Fibroblast of villous mesenchyme (primary cell): ENCODE measurements around the gene ECI1. TPM values are rescaled to one million over a fixed set of nuclear protein-coding genes. Genes with fewer than 3 reads are reported as not detected.

Experiments
- DNase-seq: peaks from one replicate; pipeline ENCODE4 v3.0.0-alpha.2; 2010; ENCODE audit warnings: low read depth
- H3K4me3 ChIP-seq: 2 replicates; pipeline ENCODE4 v1.5.1; 2011; ENCODE audit warnings: low read depth, mild to moderate bottlenecking, low read length
- total RNA-seq: library from RNA; depleted of rRNA; stranded (reverse); fragments of >200 nt; gene quantifications from 2 replicates; pipeline ENCODE4 v1.2.3, GENCODE V29; 2012
- TF ChIP-seq, protein P1 (sequence below): IDR thresholded peaks from 2 replicates; pipeline ENCODE4 v1.5.1; 2012; ENCODE audit warnings: low read depth, mild to moderate bottlenecking, low read length; ENCODE audit not compliant: insufficient read depth

The ECI1 gene
- total RNA-seq, 1 donor = 40.2 TPM

- no peak overlapping the region for H3K4me3 ChIP-seq
- TF ChIP-seq, protein P1, sequence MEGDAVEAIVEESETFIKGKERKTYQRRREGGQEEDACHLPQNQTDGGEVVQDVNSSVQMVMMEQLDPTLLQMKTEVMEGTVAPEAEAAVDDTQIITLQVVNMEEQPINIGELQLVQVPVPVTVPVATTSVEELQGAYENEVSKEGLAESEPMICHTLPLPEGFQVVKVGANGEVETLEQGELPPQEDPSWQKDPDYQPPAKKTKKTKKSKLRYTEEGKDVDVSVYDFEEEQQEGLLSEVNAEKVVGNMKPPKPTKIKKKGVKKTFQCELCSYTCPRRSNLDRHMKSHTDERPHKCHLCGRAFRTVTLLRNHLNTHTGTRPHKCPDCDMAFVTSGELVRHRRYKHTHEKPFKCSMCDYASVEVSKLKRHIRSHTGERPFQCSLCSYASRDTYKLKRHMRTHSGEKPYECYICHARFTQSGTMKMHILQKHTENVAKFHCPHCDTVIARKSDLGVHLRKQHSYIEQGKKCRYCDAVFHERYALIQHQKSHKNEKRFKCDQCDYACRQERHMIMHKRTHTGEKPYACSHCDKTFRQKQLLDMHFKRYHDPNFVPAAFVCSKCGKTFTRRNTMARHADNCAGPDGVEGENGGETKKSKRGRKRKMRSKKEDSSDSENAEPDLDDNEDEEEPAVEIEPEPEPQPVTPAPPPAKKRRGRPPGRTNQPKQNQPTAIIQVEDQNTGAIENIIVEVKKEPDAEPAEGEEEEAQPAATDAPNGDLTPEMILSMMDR = no peak
- no peak for DNase-seq
Measured at GRCh38 chr16:2295056-2295798, 43.8 kb upstream of the ECI1 start.

- TF ChIP-seq, protein P1 = no peak
- no peak for DNase-seq
- no peak overlapping the region for H3K4me3 ChIP-seq
Measured at GRCh38 chr16:2292221-2292620, 40.8 kb upstream of the ECI1 start.

DNA sequence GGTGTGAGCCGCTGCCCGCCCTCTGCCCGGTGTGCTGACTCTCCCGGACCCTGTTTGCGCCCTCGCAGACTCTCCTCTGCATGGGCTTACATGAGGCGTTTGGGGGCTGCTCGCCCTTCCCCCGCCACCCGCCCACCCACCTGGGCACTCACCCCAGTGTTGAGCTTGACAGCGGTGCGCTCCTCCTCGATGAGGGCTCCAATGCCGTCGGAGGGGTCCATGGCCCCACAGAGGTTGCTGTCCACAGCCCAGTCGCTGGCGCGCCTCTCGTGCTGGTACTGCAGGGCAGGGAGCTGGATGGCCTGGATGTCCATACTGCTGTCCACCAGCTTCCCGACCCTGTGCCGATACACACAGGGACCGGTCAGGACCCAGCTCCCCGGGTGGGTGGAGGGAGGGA is 37.9 kb upstream of the ECI1 start:
- H3K4me3 ChIP-seq = no peak overlapping the region
- DNase-seq = no peak
- TF ChIP-seq, protein P1 = no peak

DNA sequence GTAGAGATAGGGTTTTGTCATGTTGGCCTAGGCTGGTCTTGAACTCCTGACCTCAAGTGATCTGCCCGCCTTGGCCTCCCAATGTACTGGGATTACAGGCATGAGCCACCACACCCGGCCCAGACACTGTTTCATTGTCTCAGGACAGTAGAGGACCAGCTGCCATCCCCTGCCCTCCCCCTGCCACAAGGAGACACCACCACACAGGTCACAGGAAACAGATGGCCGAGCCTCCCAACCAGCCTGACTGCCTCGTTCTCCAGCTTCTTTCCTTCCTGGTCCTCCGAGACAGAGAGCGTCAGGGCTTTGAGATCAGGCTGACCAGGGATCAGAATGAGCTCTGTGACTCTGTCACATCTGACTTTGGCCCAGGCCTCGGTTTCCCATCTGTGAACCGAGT is 37.3 kb upstream of the ECI1 start:
- H3K4me3 ChIP-seq = no peak overlapping the region
- no peak for DNase-seq
- TF ChIP-seq, protein P1 = no peak

- no peak for DNase-seq
- TF ChIP-seq, protein P1 = no peak
- no peak overlapping the region for H3K4me3 ChIP-seq
Measured at GRCh38 chr16:2287916-2288547, 36.6 kb upstream of the ECI1 start.

DNA sequence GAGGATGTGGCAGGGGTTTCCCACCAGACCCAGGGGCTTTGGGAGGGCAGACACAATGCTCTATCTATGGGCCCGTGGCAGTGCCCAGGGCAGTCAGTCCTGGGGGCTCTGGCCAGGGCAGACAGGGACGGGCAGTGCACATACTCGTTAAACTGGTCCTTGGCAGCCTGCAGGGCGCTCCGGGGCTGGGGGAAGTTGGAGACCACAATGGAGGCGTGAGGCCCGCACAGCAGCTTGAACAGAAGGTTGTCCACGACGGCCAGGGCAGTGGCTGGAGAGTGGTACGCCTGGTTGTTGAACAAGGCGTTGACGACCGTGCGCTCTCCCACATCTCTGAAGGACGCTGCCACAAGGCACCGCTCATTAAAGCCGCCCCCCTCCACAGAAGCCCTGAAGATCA is 35.2 kb upstream of the ECI1 start:
- TF ChIP-seq, protein P1 = no peak
- DNase-seq = no peak

More for the DNA sequence above, 35.2 kb upstream of the ECI1 start:
- no peak overlapping the region for H3K4me3 ChIP-seq
